DND-41 (cell line): ENCODE data around the gene GPR39.

Source experiments
- CTCF ChIP-seq: IDR thresholded peaks from 2 replicates; pipeline ENCODE4 v1.5.1; 2012; ENCODE audit warnings: borderline replicate concordance, low read length, moderate library complexity, mild to moderate bottlenecking; ENCODE audit not compliant: poor library complexity, severe bottlenecking; ENCODE audit errors: extremely low read depth
- EZH2 ChIP-seq: IDR thresholded peaks from 3 replicates; pipeline ENCODE4 v1.6.1; 2012; ENCODE audit warnings: borderline replicate concordance, low read depth, mild to moderate bottlenecking, moderate library complexity, low read length, inconsistent platforms; ENCODE audit not compliant: severe bottlenecking

- TF ChIP-seq EZH2 (no peak), CTCF (no peak)
These were observed 26.5 kb upstream of the GPR39 start for GRCh38 chr2:132390076-132390475.
